GM12873 (cell line): ENCODE measurements around the gene MIS18BP1.

Experiments
- TF ChIP-seq, protein P1 (sequence below): IDR thresholded peaks from 2 replicates; pipeline ENCODE4 v1.5.1; 2012; ENCODE audit warnings: low read depth, mild to moderate bottlenecking, moderate library complexity, low read length, control low read depth; ENCODE audit not compliant: insufficient read depth; ENCODE audit errors: missing control alignments

The MIS18BP1 gene

DNA sequence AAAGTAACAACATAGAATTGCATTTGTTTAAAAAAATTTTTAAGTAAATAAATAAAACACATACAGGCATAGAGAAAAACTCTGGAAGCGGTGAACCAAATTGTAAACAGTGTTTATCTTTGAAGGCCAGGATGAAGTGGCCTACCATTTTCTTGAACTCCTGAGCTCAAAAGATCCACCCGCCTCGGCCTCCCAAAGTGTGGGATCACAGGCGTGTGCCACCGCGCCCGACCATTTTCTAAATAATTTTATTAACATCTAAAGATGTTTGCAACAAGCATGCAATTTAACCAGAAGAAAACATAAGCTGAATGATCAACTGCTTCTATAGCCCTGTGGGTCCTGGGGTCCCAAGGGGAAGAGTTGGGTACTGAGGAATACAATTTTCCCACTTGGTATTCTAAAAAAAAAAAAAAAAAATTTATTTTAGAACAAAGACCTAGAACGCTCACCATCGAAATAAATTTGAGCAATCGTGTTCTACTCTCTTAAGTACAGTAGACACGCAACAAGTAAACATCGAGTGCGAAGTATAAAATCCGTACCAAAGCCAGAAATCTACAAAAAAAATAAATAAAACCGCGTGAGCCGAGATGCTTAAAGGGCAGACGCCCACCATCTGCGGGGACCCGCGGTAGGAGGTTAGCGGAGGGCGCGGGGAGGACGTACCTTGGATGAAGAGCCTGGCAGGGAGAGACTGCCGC lies 484 bp downstream of the MIS18BP1 start:
- TF ChIP-seq, protein P1, sequence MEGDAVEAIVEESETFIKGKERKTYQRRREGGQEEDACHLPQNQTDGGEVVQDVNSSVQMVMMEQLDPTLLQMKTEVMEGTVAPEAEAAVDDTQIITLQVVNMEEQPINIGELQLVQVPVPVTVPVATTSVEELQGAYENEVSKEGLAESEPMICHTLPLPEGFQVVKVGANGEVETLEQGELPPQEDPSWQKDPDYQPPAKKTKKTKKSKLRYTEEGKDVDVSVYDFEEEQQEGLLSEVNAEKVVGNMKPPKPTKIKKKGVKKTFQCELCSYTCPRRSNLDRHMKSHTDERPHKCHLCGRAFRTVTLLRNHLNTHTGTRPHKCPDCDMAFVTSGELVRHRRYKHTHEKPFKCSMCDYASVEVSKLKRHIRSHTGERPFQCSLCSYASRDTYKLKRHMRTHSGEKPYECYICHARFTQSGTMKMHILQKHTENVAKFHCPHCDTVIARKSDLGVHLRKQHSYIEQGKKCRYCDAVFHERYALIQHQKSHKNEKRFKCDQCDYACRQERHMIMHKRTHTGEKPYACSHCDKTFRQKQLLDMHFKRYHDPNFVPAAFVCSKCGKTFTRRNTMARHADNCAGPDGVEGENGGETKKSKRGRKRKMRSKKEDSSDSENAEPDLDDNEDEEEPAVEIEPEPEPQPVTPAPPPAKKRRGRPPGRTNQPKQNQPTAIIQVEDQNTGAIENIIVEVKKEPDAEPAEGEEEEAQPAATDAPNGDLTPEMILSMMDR = no peak

DNA sequence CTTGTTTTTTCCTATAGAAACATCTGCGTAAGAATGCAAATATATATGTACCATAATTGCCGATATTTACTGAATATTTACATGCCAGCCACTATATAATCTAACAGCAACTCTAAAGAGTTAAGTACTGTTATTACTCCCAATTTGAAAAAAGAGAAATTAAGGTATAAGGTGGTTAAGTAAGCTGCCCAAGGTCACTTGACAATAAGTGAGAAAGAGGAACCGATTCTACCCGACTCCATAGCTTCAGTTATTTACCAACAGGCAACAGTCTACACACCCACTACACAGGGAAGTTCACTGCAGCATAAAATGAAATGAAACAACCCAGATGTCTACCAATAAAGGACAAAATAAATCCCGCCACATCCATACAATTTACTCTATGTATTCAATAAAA lies 1.1 kb downstream of the MIS18BP1 start:
- TF ChIP-seq, protein P1 = no peak

DNA sequence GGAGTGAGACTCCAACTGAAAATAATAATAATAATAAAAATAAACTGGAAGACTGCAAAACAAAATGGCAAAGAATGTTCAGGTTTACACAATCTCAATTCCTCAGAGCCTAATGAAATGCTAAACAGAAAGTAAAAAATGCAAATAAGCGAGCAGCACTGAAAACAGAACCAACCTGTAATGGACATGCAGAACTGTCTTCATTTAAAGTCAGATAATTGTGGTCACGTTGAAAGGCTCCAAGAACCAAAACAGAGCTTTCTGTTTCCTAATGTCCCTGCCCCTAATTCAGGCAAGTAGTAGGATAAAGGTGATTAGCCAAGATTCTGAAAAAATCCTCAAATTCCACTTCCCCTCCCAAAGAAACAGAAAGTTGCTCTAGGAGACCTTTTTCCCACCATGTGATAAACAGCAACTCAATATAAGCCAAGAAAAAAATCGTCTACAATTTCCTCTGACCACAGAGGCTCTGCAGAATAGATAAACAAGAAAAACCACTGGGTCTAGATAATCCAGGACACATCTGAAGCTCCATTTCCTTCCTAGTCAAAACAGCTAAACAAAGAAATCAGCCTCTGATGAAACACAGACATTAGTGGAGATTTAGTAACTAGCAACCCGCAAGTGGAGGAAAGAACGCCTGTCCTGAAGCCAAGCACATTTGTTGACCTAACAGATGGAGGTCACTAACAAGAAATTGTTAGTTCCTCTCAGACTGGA lies 3.0 kb downstream of the MIS18BP1 start:
- TF ChIP-seq, protein P1 = no peak

DNA sequence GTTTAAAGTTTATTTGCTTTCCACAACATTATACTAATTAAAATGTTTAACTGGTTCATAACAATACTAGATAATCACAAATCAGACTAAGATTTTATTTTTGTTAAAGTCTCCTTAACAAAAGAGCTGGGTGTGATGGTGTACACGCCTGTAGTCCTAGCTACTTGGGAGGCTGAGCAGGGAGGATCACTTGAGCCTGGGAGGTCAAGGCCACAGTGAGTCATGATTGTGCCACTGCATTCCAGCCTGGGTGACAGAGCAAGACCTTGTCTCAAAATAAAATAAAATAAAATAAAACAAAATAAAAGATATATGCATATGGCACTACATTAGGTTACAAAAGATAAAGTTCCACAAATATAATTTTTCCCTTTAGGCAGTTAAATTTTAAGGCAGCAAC lies 5.6 kb downstream of the MIS18BP1 start:
- TF ChIP-seq, protein P1 = no peak

DNA sequence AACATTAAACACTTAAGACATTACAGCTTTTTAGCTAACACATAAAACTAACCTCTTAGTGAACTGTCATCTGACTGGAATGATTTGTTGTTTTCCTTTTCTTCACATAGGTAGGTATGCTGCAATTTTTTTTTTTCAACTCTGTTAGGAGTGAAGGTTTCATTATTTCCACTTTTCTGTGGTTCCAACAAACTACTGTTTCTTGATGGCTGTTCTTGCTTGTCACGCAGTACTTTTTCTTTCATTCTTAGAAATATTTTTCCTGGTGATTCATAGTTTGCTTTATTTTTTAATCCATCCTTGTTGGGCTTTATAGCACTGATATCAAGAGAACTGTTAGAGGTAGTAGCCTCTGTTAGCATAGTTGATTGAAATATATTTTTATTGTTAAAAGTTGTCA lies 6.3 kb downstream of the MIS18BP1 start:
- TF ChIP-seq, protein P1 = no peak

DNA sequence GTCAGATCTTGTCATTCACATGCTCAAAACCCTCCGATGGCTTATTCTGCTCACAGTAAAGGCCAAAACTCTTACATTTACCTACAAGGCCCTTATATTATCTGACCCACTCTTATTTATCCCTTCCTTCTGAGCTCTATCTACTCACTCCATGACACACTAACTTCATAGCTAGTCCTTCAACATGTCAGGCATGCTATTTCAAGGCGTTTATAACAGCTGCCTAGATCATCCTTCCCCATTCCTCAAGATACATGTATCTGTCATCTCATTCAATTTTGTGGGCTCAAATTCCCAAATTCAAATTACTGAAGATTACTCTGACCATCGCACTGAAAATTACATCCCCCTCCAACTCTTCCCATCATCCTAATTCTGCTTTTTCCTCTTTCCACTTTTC lies 6.9 kb downstream of the MIS18BP1 start:
- TF ChIP-seq, protein P1 = no peak

DNA sequence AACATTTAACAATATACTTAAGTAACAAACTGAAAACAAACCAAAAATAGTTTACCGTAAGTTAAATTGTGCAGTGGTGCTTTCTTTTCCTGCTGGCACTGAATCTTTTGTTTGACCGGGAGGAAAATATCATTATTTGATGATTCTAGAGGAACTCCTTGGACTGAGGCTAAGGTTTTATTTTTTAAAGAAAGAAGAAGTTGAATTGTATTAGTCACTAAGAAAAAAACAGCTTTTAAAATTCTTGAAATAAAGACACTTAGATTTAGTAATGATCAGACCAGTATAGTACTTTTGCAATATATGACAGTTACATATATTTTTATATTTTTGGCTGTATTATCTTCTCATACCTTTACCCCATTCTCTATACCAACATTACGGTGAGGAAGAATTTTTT lies 10.3 kb downstream of the MIS18BP1 start:
- TF ChIP-seq, protein P1 = no peak
